Caco-2 (cell line): Measurements from ENCODE around the gene RGS19. TPM values are rescaled to one million over a fixed set of nuclear protein-coding genes. Genes with fewer than 3 reads are reported as not detected.

ENCODE experiments used
- BruUV-seq: library from RNA; stranded (reverse); fragments of 400-500 nt; replicated peaks from 2 replicates; lab custom pipeline; 2021; lab: Mats Ljungman, UMichigan
- CTCF ChIA-PET: fragments of 300-600 bp; sonication (Branson Sonifier 250); formaldehyde crosslinking; loops from one replicate; lab custom pipeline; 2022; ENCODE audit warnings: antibody characterized with exemption; lab: Charles Lee
- POLR2A ChIA-PET: fragments of 300-600 bp; sonication (Branson Sonifier 250); formaldehyde crosslinking; loops from one replicate; lab custom pipeline; 2022; ENCODE audit warnings: antibody characterized with exemption; lab: Charles Lee
- DNase-seq, 2 experiments: peaks; one replicate each; pipeline versions ENCODE4 v3.0.0 to v3.0.0-alpha.2; 2020 to 2022
- H3K27me3 ChIP-seq: replicated peaks from 2 replicates; pipeline ENCODE4 v1.6.0; 2011; ENCODE audit warnings: low read length; ENCODE audit not compliant: control insufficient read depth, insufficient read depth
- H3K36me3 ChIP-seq: 2 replicates; pipeline ENCODE4 v1.5.1; 2011; ENCODE audit warnings: low read length; ENCODE audit not compliant: control insufficient read depth, insufficient read depth
- H3K4me1 ChIP-seq: fragments of 250-450 bp; sonication (Bioruptor Pico); 2 replicates; pipeline ENCODE4 v1.5.1; 2020; ENCODE audit warnings: mild to moderate bottlenecking
- H3K4me3 ChIP-seq: 2 replicates; pipeline ENCODE4 v1.5.1; 2011; ENCODE audit warnings: low read depth, mild to moderate bottlenecking, control low read depth, low read length
- H3K9me3 ChIP-seq: fragments of 250-450 bp; sonication (Bioruptor Pico); 2 replicates; pipeline ENCODE4 v1.5.1; 2020; ENCODE audit warnings: mild to moderate bottlenecking, moderate library complexity
- H3K27ac Mint-ChIP-seq: one replicate; pipeline ENCODE4 v1.8.0; 2022; ENCODE audit warnings: mixed read lengths; ENCODE audit not compliant: unreplicated experiment
- H3K27me3 Mint-ChIP-seq: one replicate; pipeline ENCODE4 v1.8.0; 2022; ENCODE audit warnings: mixed read lengths; ENCODE audit not compliant: insufficient read depth, unreplicated experiment
- H3K36me3 Mint-ChIP-seq: one replicate; pipeline ENCODE4 v1.8.0; 2022; ENCODE audit warnings: mild to moderate bottlenecking, mixed read lengths; ENCODE audit not compliant: insufficient read depth, unreplicated experiment
- H3K4me1 Mint-ChIP-seq: one replicate; pipeline ENCODE4 v1.8.0; 2022; ENCODE audit warnings: low read depth, mixed read lengths; ENCODE audit not compliant: unreplicated experiment
- H3K4me3 Mint-ChIP-seq: one replicate; pipeline ENCODE4 v1.8.0; 2022; ENCODE audit warnings: mild to moderate bottlenecking, moderate library complexity, mixed read lengths; ENCODE audit not compliant: unreplicated experiment
- H3K9me3 Mint-ChIP-seq: one replicate; pipeline ENCODE4 v1.8.0; 2022; ENCODE audit warnings: mixed read lengths; ENCODE audit not compliant: unreplicated experiment
- CTCF ChIP-seq, 2 experiments: fragments of 200-600 bp in 1 of 2; IDR thresholded peaks; 1 replicate in 1 of 2; 2 replicates in 1 of 2; pipeline versions ENCODE4 v1.5.1 to v1.8.0; 2011 to 2022; ENCODE audit warnings: antibody characterized with exemption in 1 of 2, control low read depth in 1 of 2, inconsistent platforms in 1 of 2, low read depth in 1 of 2, low read length in 1 of 2, mild to moderate bottlenecking in 1 of 2, moderate library complexity in 1 of 2; ENCODE audit not compliant: insufficient read depth in 1 of 2, severe bottlenecking in 1 of 2, unreplicated experiment in 1 of 2
- intact Hi-C: fragments of 100-400 bp; cut with micrococcal nuclease; formaldehyde crosslinking; loops from one replicate; pipeline ENCODE4 v1.10.0; 2022; ENCODE audit not compliant: unreplicated experiment
- total RNA-seq: library from RNA; stranded (reverse); gene quantifications from 2 replicates; pipeline ENCODE4 v1.2.3, GENCODE V29; 2022

RGS19 gene
- total RNA-seq, 1 experiment from 2014 or later, result 29.3 TPM

DNA sequence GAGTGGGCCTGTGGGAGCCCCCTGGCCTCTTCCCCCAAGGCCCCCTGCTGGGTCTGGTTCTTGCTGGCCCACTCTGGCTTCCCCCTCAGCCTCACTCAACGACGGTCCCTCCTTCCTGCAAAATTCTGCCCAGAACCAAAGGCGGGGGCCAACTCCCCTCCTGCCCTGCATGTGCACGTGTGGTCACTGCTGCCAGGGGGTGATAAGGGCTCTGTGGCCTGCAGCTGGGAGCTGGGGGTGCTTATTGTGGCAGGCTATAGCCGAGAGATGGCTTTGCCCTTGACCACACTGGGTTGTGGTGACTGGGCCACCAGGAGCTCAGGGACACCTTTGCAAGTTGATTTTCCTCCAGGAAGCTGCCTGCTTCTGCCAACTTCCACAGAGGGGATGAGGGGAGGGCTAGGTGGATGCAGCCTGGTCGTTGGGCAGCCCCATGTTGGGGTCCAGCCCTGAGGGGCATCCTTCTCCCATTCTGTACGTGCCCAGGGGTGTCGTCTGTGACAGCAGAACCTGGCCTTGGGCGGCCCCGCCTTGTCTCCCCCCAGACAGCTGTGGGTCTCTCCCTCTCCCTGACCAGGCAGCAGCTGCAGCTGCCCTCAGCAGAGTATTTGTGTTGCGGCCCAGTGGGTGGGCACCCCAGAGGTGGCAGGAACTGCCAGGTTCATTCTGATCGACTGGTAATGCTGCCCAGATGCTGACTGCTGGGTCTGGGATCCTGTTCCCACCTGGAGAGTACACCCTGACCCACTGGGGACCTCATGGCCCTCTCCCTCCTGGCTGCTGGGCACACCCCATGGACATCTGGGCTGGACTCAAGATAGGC, 10.7 kb downstream of the RGS19 start:
- peaks cover 17% of the 10 kb centered on the region for H3K36me3 Mint-ChIP-seq
- ChIA-PET CTCF (interaction anchor here (2.1 kb wide), 1 partner anchor 15 kb away, joined by 5 read pairs; the partner anchor contains the start of gene LKAAEAR1), POLR2A (interaction anchor here (0.6 kb wide), 1 partner anchor 30 kb away, joined by 3 read pairs; no protein-coding TSS in a partner anchor)
- intact Hi-C loops, result loop anchor here (1.0 to 10.0 kb wide), 3 partner anchors 29 to 174 kb away; partner anchors contain the start of gene DNAJC5
- H3K4me3 Mint-ChIP-seq, result no peak overlapping the region
- Histone ChIP-seq H3K4me3 (no peak overlapping the region), H3K9me3 (no peaks in the 10 kb centered on the region), H3K36me3 (no peaks in the 10 kb centered on the region), H3K27me3 (no peaks in the 10 kb centered on the region), H3K4me1 (0 out of 2 replicates have a peak, but pooled peaks cover 7% of the 10 kb centered on the region)
- H3K27me3 Mint-ChIP-seq, result no peaks in the 10 kb centered on the region
- peaks cover 19% of the 10 kb centered on the region for H3K4me1 Mint-ChIP-seq
- no peak for TF ChIP-seq CTCF (IDR thresholded peaks at IDR 0.05; ENCODE audit: insufficient read depth in 1 of 2, low read depth in 1 of 2, low read length in 1 of 2, severe bottlenecking in 1 of 2, unreplicated experiment in 1 of 2)
- no TSS peak for BruUV-seq
- H3K9me3 Mint-ChIP-seq, result no peaks in the 10 kb centered on the region
- DNase-seq, result no peak
- H3K27ac Mint-ChIP-seq, result no peak overlapping the region

- BruUV-seq, result no TSS peak
- intact Hi-C loops, result loop anchor here (10.0 kb wide), 1 partner anchor 173 kb away; the partner anchor contains the start of gene DNAJC5
- TF ChIP-seq CTCF (IDR thresholded peaks at IDR 0.05; ENCODE audit: insufficient read depth in 1 of 2, low read depth in 1 of 2, low read length in 1 of 2, severe bottlenecking in 1 of 2, unreplicated experiment in 1 of 2), result no peak
- no peaks in the 10 kb centered on the region for H3K9me3 Mint-ChIP-seq
- 0 out of 2 replicates have a peak, but pooled peaks cover 7% of the 10 kb centered on the region for H3K4me1 ChIP-seq
- H3K4me1 Mint-ChIP-seq, result peaks cover 21% of the 10 kb centered on the region
- no peak overlapping the region for H3K4me3 ChIP-seq
- no peak overlapping the region for H3K4me3 Mint-ChIP-seq
- H3K9me3 ChIP-seq, result no peaks in the 10 kb centered on the region
- no peak overlapping the region for H3K27ac Mint-ChIP-seq
- no peaks in the 10 kb centered on the region for H3K27me3 Mint-ChIP-seq
- H3K36me3 ChIP-seq, result no peaks in the 10 kb centered on the region
- no peak for DNase-seq
- CTCF ChIA-PET, result no interaction called here
- POLR2A ChIA-PET, result no interaction called here
- no peaks in the 10 kb centered on the region for H3K27me3 ChIP-seq
- peaks cover 17% of the 10 kb centered on the region for H3K36me3 Mint-ChIP-seq
Observed at GRCh38 chr20:64067733-64068307, 11.5 kb downstream of the RGS19 start.

DNA sequence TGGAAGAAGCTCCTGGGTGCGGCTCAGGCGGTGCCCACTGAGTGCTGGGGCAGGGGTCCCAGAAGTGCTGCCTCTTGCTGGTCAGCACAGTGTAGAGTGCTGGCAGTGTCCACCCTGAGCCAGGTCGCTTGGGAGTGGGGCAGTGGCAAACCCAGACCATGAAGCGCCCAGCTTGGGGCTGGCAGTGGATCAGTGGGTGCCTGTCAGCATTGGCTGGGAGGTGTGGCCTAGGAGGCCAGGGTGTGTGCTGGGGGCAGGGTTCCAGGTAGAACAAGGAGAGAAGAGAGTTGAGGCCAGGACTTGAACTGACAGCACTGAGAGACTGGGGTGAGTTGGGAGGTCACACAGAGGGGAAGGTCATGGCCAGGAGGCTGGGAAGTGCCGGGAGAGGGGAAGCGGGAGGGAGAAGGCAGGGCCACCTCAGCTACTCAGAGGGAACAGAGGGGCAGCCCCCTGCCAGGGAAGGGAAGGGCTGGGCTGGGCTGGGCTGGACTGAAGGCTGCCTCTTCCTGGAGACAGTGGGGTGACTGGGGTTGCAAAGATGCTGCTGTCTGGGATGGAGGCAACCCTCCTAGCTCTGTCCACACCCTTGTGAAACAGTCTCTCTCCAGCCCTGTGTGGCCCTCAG, 12.2 kb downstream of the RGS19 start:
- H3K4me1 ChIP-seq, result peaks cover 13% of the 10 kb centered on the region
- ChIA-PET CTCF (interaction anchor here (0.9 to 1.4 kb wide), 4 partner anchors 10 to 29 kb away, joined by 3 to 6 read pairs (median 4); partner anchors contain the start of gene LKAAEAR1), POLR2A (no interaction called here)
- no peaks in the 10 kb centered on the region for H3K27me3 ChIP-seq
- no peak for TF ChIP-seq CTCF (IDR thresholded peaks at IDR 0.05; ENCODE audit: insufficient read depth in 1 of 2, low read depth in 1 of 2, low read length in 1 of 2, severe bottlenecking in 1 of 2, unreplicated experiment in 1 of 2)
- H3K36me3 Mint-ChIP-seq, result peaks cover 14% of the 10 kb centered on the region
- no peak overlapping the region for H3K4me3 Mint-ChIP-seq
- no peaks in the 10 kb centered on the region for H3K9me3 Mint-ChIP-seq
- H3K4me3 ChIP-seq, result no peak overlapping the region
- H3K4me1 Mint-ChIP-seq, result peaks cover 21% of the 10 kb centered on the region
- intact Hi-C loops, result loop anchor here (10.0 kb wide), 1 partner anchor 172 kb away; the partner anchor contains the start of gene DNAJC5
- H3K27me3 Mint-ChIP-seq, result no peaks in the 10 kb centered on the region
- no peak for DNase-seq
- no peaks in the 10 kb centered on the region for H3K36me3 ChIP-seq
- no TSS peak for BruUV-seq
- no peaks in the 10 kb centered on the region for H3K9me3 ChIP-seq
- no peak overlapping the region for H3K27ac Mint-ChIP-seq
